ENCODE measurements around the gene DSCAML1. TPM values are rescaled to one million over a fixed set of nuclear protein-coding genes. Genes with fewer than 3 reads are reported as not detected.

DSCAML1 gene
- total RNA-seq, 4 donors from 2014 or later = 2.9 to 5.8 (median 3.3) TPM

DNA sequence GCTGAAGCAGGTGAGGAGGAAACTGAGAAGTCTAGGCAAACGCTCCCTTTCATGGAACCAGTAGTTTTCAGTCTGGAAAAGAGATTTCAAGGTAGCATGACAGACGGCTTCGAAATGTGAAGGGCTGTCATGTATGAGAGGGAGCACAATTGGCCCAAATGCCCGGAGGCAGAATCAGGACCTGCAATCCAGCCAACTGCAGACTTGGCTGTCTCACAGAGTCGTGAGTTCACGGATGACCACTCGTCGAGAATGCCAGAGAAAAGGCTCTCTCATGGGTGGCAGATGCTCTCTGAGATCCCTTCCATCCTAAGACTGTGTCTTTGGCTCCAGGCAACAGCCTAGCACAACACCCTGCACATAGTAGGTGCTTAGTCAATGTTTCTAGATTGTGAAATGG is 134.8 kb downstream of the DSCAML1 start:
- H3K9me3 ChIP-seq = no peaks in the 10 kb centered on the region
- H3K36me3 ChIP-seq = no peaks in the 10 kb centered on the region
- TF ChIP-seq EP300 (IDR thresholded peaks at IDR 0.05; ENCODE audit: low read depth) (no peak), POLR2A (IDR thresholded peaks at IDR 0.05) (no peak), POLR2AphosphoS5 (IDR thresholded peaks at IDR 0.05) (no peak)
- TF ChIP-seq, protein P1, sequence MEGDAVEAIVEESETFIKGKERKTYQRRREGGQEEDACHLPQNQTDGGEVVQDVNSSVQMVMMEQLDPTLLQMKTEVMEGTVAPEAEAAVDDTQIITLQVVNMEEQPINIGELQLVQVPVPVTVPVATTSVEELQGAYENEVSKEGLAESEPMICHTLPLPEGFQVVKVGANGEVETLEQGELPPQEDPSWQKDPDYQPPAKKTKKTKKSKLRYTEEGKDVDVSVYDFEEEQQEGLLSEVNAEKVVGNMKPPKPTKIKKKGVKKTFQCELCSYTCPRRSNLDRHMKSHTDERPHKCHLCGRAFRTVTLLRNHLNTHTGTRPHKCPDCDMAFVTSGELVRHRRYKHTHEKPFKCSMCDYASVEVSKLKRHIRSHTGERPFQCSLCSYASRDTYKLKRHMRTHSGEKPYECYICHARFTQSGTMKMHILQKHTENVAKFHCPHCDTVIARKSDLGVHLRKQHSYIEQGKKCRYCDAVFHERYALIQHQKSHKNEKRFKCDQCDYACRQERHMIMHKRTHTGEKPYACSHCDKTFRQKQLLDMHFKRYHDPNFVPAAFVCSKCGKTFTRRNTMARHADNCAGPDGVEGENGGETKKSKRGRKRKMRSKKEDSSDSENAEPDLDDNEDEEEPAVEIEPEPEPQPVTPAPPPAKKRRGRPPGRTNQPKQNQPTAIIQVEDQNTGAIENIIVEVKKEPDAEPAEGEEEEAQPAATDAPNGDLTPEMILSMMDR (IDR thresholded peaks at IDR 0.05) = no peak
- no peak overlapping the region for H3K27ac ChIP-seq
- 80 to 91% methylated on average over 1 to 8 of the region's 8 CpGs for WGBS, 2 donors (ENCODE audit: low coverage in 1 of 2)
- no peaks in the 10 kb centered on the region for H3K27me3 ChIP-seq
- in situ Hi-C loops (cut with MboI; ENCODE audit: low pct_ligation_motif_present in 1 of 4, low pct_unique_long_range_greater_than_20kb in 1 of 4, low sequenced_read_pairs in 3 of 4) = no loop called here
- intact Hi-C loops (cut with DNase I; ENCODE audit: low total_unique reads) = no loop called here
- H3K4me1 ChIP-seq = peaks cover 0 to 43% (median 14%) of the 10 kb centered on the region in 4 donors
- no peak for DNase-seq
- H3K4me3 ChIP-seq = no peak overlapping the region

DNA sequence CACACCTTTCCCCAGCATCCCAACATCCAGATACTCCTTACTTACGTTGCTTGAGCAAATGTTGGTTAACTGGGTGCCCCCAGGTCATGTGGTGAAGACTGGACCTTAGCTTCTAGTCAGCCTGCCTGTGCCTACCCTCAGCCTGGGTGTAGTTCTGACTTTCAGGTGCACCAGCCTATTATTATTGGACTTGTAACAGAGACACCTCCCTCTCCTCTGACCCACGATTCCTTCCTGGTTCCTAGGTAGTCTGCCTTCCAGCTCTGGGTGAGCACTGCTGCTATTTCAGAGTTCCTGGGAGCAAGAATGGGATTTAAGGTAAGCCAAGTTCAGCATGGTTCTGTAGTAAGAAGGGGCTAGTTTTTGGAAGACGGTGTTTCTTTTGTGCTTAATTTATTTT is 138.2 kb downstream of the DSCAML1 start:
- peak; percentile 39 for DNase-seq
- Histone ChIP-seq H3K27me3 (no peaks in the 10 kb centered on the region), H3K36me3 (no peaks in the 10 kb centered on the region), H3K4me3 (no peak overlapping the region), H3K9me3 (no peaks in the 10 kb centered on the region), H3K27ac (peak overlapping the region; percentile 73 to 76 (median 75)), H3K4me1 (peaks cover 0 to 28% (median 11%) of the 10 kb centered on the region in 4 donors)
- in situ Hi-C loops (cut with MboI; ENCODE audit: low pct_ligation_motif_present in 1 of 4, low pct_unique_long_range_greater_than_20kb in 1 of 4, low sequenced_read_pairs in 3 of 4) = no loop called here
- intact Hi-C loops (cut with DNase I; ENCODE audit: low total_unique reads) = no loop called here
- TF ChIP-seq POLR2A (IDR thresholded peaks at IDR 0.05) (peak; percentile 51), EP300 (IDR thresholded peaks at IDR 0.05; ENCODE audit: low read depth) (no peak), POLR2AphosphoS5 (IDR thresholded peaks at IDR 0.05) (peak in 2 of 3 donors; percentile 55 to 63)
- TF ChIP-seq, protein P1 (IDR thresholded peaks at IDR 0.05) = no peak
- WGBS, 2 donors (ENCODE audit: low coverage in 1 of 2) = 44 to 78% methylated on average over 1 to 3 of the region's 3 CpGs

DNA sequence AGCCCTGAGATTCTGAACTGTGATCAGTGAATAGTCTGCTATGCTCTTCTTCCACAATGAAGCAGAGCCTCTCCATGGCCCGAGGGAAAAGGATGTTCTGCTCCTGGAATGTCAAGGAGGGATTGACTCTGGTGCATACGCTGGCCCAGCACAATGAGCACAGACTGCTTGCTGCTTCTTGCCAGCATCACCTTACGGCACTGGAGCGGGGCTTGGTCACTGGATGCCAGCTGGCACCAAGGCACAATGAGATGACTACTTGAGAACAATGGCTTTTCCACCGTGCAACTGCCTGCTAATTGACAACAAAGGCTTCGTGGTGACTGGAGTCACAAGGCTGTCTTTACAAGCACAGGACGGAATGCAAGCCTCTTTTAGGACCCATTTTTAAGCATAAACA is 139.2 kb downstream of the DSCAML1 start:
- no peak for TF ChIP-seq EP300 (IDR thresholded peaks at IDR 0.05; ENCODE audit: low read depth)
- TF ChIP-seq POLR2AphosphoS5 (IDR thresholded peaks at IDR 0.05) = no peak
- no peak for TF ChIP-seq POLR2A (IDR thresholded peaks at IDR 0.05)
- no peak for DNase-seq
- Histone ChIP-seq H3K27ac (no peak overlapping the region), H3K27me3 (no peaks in the 10 kb centered on the region), H3K9me3 (no peaks in the 10 kb centered on the region), H3K36me3 (no peaks in the 10 kb centered on the region), H3K4me1 (peaks cover 0 to 22% (median 11%) of the 10 kb centered on the region in 4 donors), H3K4me3 (no peak overlapping the region)
- intact Hi-C loops (cut with DNase I; ENCODE audit: low total_unique reads) (no loop called here), in situ Hi-C loops (cut with MboI; ENCODE audit: low pct_ligation_motif_present in 1 of 4, low pct_unique_long_range_greater_than_20kb in 1 of 4, low sequenced_read_pairs in 3 of 4) (no loop called here)
- 74% methylated on average over 7 of the region's 7 CpGs; no CpG with 5 or more reads in 1 of the 2 donors for WGBS, 2 donors (ENCODE audit: low coverage in 1 of 2)

DNA sequence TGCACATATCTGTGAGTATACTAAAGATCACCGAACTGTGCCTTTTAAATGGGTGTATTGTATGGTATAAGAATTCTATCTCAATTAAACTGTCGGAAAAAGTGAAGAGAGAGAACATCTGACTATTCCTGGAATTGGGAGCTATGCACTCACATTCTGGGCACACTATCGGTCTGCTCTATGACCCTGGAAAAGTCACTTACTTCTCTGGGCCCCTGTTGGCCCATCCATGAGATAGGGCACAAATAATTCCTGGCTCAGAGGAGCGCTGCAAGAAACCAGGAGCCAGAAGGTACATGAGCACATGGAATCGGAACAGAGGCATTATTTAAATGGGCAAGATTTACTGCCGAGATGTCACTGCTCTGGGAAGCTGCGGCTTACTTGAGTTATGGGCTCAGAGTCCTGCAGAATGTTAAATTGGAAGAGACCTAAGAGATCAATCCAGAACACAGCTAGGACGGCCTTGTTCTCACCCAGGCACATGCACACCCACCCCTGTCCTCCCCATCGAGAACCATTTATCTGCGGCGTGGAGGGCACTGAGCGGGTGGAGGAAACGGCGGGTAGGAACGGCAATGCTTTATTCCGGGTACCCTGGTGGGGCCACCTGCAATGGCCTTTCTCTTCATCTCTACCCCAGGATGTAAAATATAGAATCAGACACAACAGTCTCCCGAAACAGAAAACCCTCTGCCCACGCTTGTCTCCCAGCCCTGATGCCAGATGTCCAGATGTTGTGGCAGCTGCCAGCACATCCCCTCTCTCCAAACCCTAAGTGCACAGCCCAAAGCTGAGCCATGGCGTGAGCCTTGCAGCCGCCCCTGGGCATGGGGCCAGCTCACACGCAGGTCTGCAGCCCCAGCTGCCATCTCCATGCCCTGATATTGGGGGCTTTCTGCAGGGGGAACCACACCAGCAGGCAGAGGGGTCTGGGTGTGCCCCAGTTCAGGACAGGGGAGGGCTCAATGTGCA is 142.4 kb downstream of the DSCAML1 start:
- Histone ChIP-seq H3K27me3 (no peaks in the 10 kb centered on the region), H3K4me1 (peaks cover 0 to 16% (median 8%) of the 10 kb centered on the region in 4 donors), H3K9me3 (no peaks in the 10 kb centered on the region), H3K36me3 (no peaks in the 10 kb centered on the region), H3K27ac (no peak overlapping the region), H3K4me3 (no peak overlapping the region)
- TF ChIP-seq POLR2A (IDR thresholded peaks at IDR 0.05) (no peak), POLR2AphosphoS5 (IDR thresholded peaks at IDR 0.05) (no peak), EP300 (IDR thresholded peaks at IDR 0.05; ENCODE audit: low read depth) (no peak)
- TF ChIP-seq, protein P1 (IDR thresholded peaks at IDR 0.05) = no peak
- in situ Hi-C loops (cut with MboI; ENCODE audit: low pct_ligation_motif_present in 1 of 4, low pct_unique_long_range_greater_than_20kb in 1 of 4, low sequenced_read_pairs in 3 of 4) (no loop called here), intact Hi-C loops (cut with DNase I; ENCODE audit: low total_unique reads) (no loop called here)
- no peak for DNase-seq
- WGBS, 2 donors (ENCODE audit: low coverage in 1 of 2) = 84 to 87% methylated on average over 6 to 21 of the region's 21 CpGs
